ENCODE results near the gene OR9I1. TPM values are rescaled to one million over a fixed set of nuclear protein-coding genes. Genes with fewer than 3 reads are reported as not detected.

Gene OR9I1
- total RNA-seq, 1 donor from 2014 or later, result not detected

Other genes starting within 250 kb of the OR9I1 start
- gene OR9Q1, start 101.6 kb downstream of the OR9I1 start, total RNA-seq, result not detected in 2 replicates
- not detected in 2 replicates for gene OR6Q1, start 94.6 kb downstream of the OR9I1 start, total RNA-seq
- not detected in 2 replicates for gene OR9Q2, start 63.5 kb upstream of the OR9I1 start, total RNA-seq
- not detected in 2 replicates for gene OR1S2, start 78.6 kb upstream of the OR9I1 start, total RNA-seq
- gene OR1S1, start 87.2 kb upstream of the OR9I1 start, total RNA-seq, result not detected in 2 replicates
- not detected in 2 replicates for gene OR10Q1, start 103.4 kb upstream of the OR9I1 start, total RNA-seq
- gene OR10W1, start 142.7 kb upstream of the OR9I1 start, total RNA-seq, result not detected in 2 replicates
- not detected in 2 replicates for gene OR5B17, start 233.5 kb upstream of the OR9I1 start, total RNA-seq

All from kidney epithelial cell (primary cell).